ENCODE measurements around the gene GALNT18. TPM values are rescaled to one million over a fixed set of nuclear protein-coding genes. Genes with fewer than 3 reads are reported as not detected.

GALNT18 gene
- total RNA-seq, 2 donors from 2014 or later: 5.3 to 7.3 TPM

DNA sequence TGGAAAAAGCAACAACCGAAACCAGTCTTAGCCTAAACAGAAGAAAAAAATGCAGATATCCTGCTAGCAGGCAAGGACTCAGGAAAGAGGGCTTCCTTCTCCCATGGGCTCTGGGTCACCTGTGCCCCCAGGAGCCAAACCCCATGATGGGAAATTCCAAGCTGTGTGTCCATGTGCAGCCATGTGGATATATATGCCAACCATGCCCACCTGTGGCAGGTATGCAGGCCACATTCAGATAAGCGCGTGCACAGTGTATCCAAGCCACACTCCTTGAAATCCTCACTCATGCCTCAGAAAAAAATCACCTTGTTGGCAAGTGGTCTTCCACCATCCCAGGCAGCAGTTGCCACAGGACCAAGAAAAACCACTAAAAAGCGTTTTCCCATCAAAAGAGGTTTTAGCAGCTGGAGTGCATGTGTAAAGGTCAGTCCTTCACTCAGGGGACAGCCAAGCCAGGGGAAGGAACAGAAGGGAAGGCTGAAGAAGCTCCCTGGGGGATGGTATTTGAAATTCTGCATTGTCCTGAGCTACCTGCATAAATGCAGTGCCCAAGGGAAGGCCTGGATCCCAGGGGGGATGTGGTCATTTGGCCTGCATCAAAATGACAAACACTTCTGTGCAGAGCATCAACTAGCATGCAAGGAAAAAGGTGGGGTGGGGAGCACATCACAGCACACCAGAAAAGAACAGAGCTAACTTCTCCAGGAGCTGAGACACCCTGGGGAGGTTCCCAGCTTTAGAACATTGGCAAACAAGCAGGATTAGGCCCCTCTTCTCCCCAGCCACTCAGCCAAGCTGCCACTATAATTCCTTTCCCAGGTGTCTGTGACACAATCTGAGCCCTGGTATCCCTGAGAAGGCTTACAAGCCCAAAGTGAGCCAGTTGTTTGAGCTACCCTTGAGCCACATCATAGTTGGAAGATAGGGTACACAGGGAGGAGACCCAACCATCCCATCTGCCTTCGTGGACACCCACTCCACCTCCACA, 76.2 kb downstream of the GALNT18 start:
- Histone ChIP-seq H3K36me3 (replicated peaks in 1 of 2; ENCODE audit: insufficient read depth in 1 of 2, low read depth in 2 of 2) (no peaks in the 10 kb centered on the region), H3K4me1 (no peaks in the 10 kb centered on the region), H3K27ac (no peak overlapping the region), H3K4me3 (no peak overlapping the region), H3K27me3 (no peaks in the 10 kb centered on the region), H3K9me3 (no peaks in the 10 kb centered on the region)
- no peak for DNase-seq
- intact Hi-C loops (cut with DNase I): no loop called here
- WGBS, 2 donors: 87 to 88% methylated on average over 5 of the region's 5 CpGs
- TF ChIP-seq, protein P1, sequence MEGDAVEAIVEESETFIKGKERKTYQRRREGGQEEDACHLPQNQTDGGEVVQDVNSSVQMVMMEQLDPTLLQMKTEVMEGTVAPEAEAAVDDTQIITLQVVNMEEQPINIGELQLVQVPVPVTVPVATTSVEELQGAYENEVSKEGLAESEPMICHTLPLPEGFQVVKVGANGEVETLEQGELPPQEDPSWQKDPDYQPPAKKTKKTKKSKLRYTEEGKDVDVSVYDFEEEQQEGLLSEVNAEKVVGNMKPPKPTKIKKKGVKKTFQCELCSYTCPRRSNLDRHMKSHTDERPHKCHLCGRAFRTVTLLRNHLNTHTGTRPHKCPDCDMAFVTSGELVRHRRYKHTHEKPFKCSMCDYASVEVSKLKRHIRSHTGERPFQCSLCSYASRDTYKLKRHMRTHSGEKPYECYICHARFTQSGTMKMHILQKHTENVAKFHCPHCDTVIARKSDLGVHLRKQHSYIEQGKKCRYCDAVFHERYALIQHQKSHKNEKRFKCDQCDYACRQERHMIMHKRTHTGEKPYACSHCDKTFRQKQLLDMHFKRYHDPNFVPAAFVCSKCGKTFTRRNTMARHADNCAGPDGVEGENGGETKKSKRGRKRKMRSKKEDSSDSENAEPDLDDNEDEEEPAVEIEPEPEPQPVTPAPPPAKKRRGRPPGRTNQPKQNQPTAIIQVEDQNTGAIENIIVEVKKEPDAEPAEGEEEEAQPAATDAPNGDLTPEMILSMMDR (IDR thresholded peaks at IDR 0.05): no peak
- no peak for TF ChIP-seq POLR2A (IDR thresholded peaks at IDR 0.05)
- no peak for ATAC-seq

DNA sequence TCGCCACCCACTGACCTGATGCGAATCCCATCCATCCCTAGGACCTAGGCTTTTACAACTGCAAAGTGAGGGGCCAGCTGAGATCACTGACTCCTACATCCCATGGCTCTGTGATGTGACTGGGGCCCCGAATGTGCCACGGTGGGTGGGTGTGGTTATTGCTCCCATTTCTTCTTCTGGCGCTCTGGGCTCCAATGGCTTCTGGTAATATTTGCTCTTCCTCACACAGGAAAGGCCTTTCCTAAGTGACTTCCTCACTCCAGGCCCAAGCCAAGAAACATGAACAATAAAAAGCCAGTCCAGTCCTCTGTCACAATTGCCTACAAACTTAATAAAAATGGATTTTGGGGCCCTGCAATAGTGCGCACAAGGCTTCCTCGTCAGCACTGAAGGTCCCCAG, 78.1 kb downstream of the GALNT18 start:
- DNase-seq: no peak
- TF ChIP-seq POLR2A (IDR thresholded peaks at IDR 0.05): no peak
- TF ChIP-seq, protein P1 (IDR thresholded peaks at IDR 0.05): no peak
- Histone ChIP-seq H3K27me3 (no peaks in the 10 kb centered on the region), H3K9me3 (no peaks in the 10 kb centered on the region), H3K36me3 (replicated peaks in 1 of 2; ENCODE audit: insufficient read depth in 1 of 2, low read depth in 2 of 2) (no peaks in the 10 kb centered on the region), H3K4me3 (no peak overlapping the region), H3K4me1 (peaks cover 4% of the 10 kb centered on the region), H3K27ac (no peak overlapping the region)
- WGBS, 2 donors: 90 to 92% methylated on average over 7 of the region's 7 CpGs
- intact Hi-C loops (cut with DNase I): no loop called here
- no peak for ATAC-seq

DNA sequence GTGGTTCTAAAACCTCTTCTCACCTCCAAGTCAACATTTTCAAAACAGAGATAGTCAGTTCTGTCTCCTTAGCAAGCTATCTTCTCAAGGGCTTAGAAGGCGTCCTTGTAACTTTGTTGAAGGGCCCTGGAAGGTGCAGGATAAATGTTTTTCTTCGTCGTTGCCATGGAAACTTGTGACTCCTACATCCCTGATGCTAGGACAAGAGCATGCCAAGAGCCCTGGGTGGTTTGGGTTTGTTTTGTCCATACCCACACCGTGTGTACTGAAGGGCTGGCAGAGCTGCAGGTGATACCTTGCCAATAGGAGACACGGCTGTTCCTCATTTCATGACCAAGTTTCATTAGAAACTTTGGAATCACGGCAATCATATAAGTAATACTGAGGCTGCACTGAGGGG, 81.6 kb downstream of the GALNT18 start:
- H3K27ac ChIP-seq: no peak overlapping the region
- intact Hi-C loops (cut with DNase I): no loop called here
- WGBS, 2 donors: 69 to 90% methylated on average over 6 of the region's 6 CpGs
- no peaks in the 10 kb centered on the region for H3K36me3 ChIP-seq (replicated peaks in 1 of 2; ENCODE audit: insufficient read depth in 1 of 2, low read depth in 2 of 2)
- no peaks in the 10 kb centered on the region for H3K9me3 ChIP-seq
- DNase-seq (no peak), ATAC-seq (no peak)
- H3K4me3 ChIP-seq: no peak overlapping the region
- TF ChIP-seq POLR2A (IDR thresholded peaks at IDR 0.05): no peak
- TF ChIP-seq, protein P1 (IDR thresholded peaks at IDR 0.05): no peak
- no peaks in the 10 kb centered on the region for H3K27me3 ChIP-seq
- peaks cover 13% of the 10 kb centered on the region for H3K4me1 ChIP-seq

DNA sequence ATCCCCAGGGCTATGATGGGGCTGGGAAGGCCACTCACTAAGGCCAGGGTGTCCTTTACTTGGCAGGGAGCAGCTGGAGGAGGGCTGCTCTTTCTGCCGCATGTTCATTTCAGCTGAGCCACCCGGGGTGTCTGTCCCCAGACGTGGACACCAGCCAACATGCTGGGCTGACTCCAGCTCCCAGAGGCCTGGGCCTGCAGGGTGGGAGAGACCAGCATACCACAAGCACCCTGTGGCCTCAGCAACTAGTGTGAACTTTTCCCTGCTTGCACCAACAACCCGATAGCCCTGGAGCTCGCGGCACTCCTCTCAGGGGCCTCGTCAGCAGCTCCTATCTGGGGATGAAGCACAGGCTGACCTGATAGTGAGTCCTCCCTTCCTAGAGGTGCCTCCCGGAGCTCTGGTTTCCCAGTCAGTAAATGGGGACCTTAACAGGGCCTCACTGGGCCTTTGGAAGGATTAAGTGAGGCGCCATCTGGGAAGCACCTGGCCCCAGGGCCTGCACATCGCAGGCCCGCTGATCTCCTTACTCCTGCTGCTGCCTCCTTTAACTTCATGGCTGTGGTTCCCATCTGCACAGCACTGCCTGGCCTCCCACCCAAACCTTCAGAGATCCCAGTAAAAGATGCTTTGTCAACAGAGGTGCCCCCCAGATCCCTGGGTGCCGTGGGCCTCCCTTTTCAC, 83.4 kb downstream of the GALNT18 start:
- WGBS, 2 donors: 70 to 83% methylated on average over 1 to 8 of the region's 12 CpGs
- peaks cover 13% of the 10 kb centered on the region for H3K4me1 ChIP-seq
- TF ChIP-seq, protein P1 (IDR thresholded peaks at IDR 0.05): no peak
- TF ChIP-seq POLR2A (IDR thresholded peaks at IDR 0.05): no peak
- peak; percentile 34 for ATAC-seq
- H3K27ac ChIP-seq: peak overlapping the region in 2 of 4 donors; percentile 15 to 31
- peak; percentile 16 to 53 (median 30) for DNase-seq
- H3K4me3 ChIP-seq: no peak overlapping the region
- no peaks in the 10 kb centered on the region for H3K9me3 ChIP-seq
- H3K27me3 ChIP-seq: no peaks in the 10 kb centered on the region
- H3K36me3 ChIP-seq (replicated peaks in 1 of 2; ENCODE audit: insufficient read depth in 1 of 2, low read depth in 2 of 2): no peaks in the 10 kb centered on the region
- intact Hi-C loops (cut with DNase I): no loop called here

All from body of pancreas (tissue), 4 donors.